Gastroesophageal sphincter (tissue), 4 donors: ENCODE measurements around the gene ANAPC4. TPM values are rescaled to one million over a fixed set of nuclear protein-coding genes. Genes with fewer than 3 reads are reported as not detected.

Experiments
- ATAC-seq: fragments of 150-250 bp; one replicate; pipeline ENCODE4 v1.9.1; 2016; ENCODE audit warnings: mild to moderate bottlenecking, moderate library complexity
- H3K27ac ChIP-seq, 4 donors: fragments of 200-600 bp; sonication (generic) in 3 of 4; 1 replicate in 3 of 4; 2 replicates in 1 of 4; pipeline ENCODE4 v1.5.1; 2016 to 2019
- H3K27me3 ChIP-seq: fragments of 200-600 bp; sonication (generic); one replicate; pipeline ENCODE4 v1.5.1; 2019
- H3K36me3 ChIP-seq, 2 donors: fragments of 200-600 bp; sonication (generic); one replicate each; pipeline ENCODE4 v1.5.1; 2019; ENCODE audit warnings: control low read depth in 1 of 2
- H3K4me1 ChIP-seq, 3 donors: fragments of 200-600 bp; sonication (generic); 1 replicate in 2 of 3; 2 replicates in 1 of 3; pipeline ENCODE4 v1.5.1; 2016 to 2019; ENCODE audit warnings: control low read depth in 2 of 3
- H3K4me3 ChIP-seq, 2 donors: fragments of 200-600 bp; sonication (generic); one replicate each; pipeline ENCODE4 v1.5.1; 2019; ENCODE audit warnings: mild to moderate bottlenecking in 1 of 2, moderate library complexity in 1 of 2
- H3K9me3 ChIP-seq, 3 donors: fragments of 200-600 bp; sonication (generic); one replicate each; pipeline ENCODE4 v1.5.1; 2017 to 2019; ENCODE audit warnings: control low read depth in 2 of 3
- EP300 ChIP-seq: sonication (generic); formaldehyde crosslinking; IDR thresholded peaks from one replicate; pipeline ENCODE4 v1.6.1; 2017; ENCODE audit warnings: antibody characterized with exemption, mild to moderate bottlenecking
- POLR2A ChIP-seq, 2 donors: fragments of 450-650 bp; IDR thresholded peaks; one replicate each; pipeline ENCODE4 v1.6.1; 2017; ENCODE audit warnings: antibody characterized with exemption in 2 of 2, mild to moderate bottlenecking in 2 of 2, moderate library complexity in 1 of 2
- POLR2AphosphoS5 ChIP-seq: sonication (generic); formaldehyde crosslinking; IDR thresholded peaks from one replicate; pipeline ENCODE4 v1.6.1; 2017; ENCODE audit warnings: antibody characterized with exemption
- WGBS, 2 donors: methylation state at CpG; one replicate each; pipeline ENCODE4 v1.1.5; 2018; ENCODE audit warnings: low coverage in 1 of 2; 5-methylcytosine and 5-hydroxymethylcytosine counted together
- total RNA-seq, 4 donors: library from RNA; depleted of rRNA; stranded (reverse); fragments of >200 nt; gene quantifications; one replicate each; pipeline ENCODE4 v1.1.0, GENCODE V29; 2016
- TF ChIP-seq, protein P1 (sequence below), 4 experiments: fragments of 200-600 bp in 2 of 4; fragments of 450-650 bp in 2 of 4; sonication (generic) in 1 of 4; IDR thresholded peaks; one replicate each; pipeline ENCODE4 v1.5.1; 2017 to 2019; ENCODE audit warnings: antibody characterized with exemption in 4 of 4, mild to moderate bottlenecking in 2 of 4, moderate library complexity in 2 of 4

ANAPC4 gene
- total RNA-seq, 4 donors from 2014 or later = 14.7 to 39.7 (median 20.5) TPM

DNA sequence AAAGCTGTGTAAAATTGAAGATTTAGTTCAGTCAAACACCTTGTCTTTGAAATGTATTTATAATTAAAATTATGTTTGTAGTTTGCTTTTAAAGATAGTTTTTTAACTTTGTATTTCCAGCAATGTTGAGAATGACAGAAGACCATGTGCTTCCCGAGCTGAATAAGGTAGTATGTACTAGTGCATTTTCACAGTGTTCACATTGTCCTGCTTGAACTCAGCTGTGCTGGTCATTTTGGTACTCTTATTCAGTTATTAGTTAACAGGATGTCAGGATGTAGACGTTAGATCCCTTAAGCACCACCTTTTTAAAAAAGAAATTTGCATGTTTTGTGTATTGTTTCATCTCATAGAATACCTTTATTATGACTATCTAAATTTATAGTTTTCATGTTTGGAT, 28.4 kb downstream of the ANAPC4 start:
- Histone ChIP-seq H3K27ac (no peak overlapping the region), H3K9me3 (no peaks in the 10 kb centered on the region), H3K4me3 (no peak overlapping the region), H3K36me3 (peaks cover 6 to 100% of the 10 kb centered on the region in 2 donors), H3K4me1 (no peaks in the 10 kb centered on the region), H3K27me3 (no peaks in the 10 kb centered on the region)
- TF ChIP-seq EP300 (no peak), POLR2A (IDR thresholded peaks at IDR 0.05) (no peak), POLR2AphosphoS5 (no peak)
- TF ChIP-seq, protein P1, sequence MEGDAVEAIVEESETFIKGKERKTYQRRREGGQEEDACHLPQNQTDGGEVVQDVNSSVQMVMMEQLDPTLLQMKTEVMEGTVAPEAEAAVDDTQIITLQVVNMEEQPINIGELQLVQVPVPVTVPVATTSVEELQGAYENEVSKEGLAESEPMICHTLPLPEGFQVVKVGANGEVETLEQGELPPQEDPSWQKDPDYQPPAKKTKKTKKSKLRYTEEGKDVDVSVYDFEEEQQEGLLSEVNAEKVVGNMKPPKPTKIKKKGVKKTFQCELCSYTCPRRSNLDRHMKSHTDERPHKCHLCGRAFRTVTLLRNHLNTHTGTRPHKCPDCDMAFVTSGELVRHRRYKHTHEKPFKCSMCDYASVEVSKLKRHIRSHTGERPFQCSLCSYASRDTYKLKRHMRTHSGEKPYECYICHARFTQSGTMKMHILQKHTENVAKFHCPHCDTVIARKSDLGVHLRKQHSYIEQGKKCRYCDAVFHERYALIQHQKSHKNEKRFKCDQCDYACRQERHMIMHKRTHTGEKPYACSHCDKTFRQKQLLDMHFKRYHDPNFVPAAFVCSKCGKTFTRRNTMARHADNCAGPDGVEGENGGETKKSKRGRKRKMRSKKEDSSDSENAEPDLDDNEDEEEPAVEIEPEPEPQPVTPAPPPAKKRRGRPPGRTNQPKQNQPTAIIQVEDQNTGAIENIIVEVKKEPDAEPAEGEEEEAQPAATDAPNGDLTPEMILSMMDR (IDR thresholded peaks at IDR 0.05) = no peak
- WGBS, 2 donors = 68 to 81% methylated on average over 2 of the region's 2 CpGs
- ATAC-seq = no peak

DNA sequence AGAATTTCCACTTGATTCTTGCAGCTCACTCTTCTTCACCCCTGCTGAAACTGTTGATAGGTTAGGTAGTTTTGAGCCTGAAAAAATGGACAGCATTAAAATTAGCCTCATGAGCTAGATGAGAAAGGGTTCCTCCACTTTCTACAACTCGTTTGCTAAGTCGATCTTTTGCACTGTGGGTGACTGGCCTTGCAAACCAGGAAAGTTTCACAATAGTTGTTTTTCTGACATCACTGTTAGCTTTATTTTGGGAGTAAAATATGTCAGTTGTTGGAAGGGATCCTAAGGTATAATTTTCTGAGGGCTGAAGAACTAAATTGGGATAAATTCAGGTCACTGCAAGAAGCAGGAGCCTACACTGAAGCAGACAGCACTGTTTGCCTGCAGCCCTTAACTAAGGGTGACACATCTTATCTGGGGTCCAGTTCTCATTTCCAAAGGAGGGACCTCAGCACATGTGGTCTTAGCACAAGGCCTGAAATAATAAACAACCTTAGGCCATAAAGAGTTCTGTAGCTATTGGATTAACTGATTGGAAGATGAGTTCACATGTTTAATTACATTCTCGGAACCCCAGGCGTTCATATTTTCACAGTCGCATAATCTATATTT, 29.1 kb downstream of the ANAPC4 start:
- ATAC-seq = peak; percentile 43
- Histone ChIP-seq H3K9me3 (no peaks in the 10 kb centered on the region), H3K27ac (no peak overlapping the region), H3K36me3 (peaks cover 6 to 100% of the 10 kb centered on the region in 2 donors), H3K4me3 (no peak overlapping the region), H3K4me1 (no peaks in the 10 kb centered on the region), H3K27me3 (no peaks in the 10 kb centered on the region)
- 90 to 97% methylated on average over 5 of the region's 5 CpGs for WGBS, 2 donors
- no peak for TF ChIP-seq POLR2AphosphoS5

DNA sequence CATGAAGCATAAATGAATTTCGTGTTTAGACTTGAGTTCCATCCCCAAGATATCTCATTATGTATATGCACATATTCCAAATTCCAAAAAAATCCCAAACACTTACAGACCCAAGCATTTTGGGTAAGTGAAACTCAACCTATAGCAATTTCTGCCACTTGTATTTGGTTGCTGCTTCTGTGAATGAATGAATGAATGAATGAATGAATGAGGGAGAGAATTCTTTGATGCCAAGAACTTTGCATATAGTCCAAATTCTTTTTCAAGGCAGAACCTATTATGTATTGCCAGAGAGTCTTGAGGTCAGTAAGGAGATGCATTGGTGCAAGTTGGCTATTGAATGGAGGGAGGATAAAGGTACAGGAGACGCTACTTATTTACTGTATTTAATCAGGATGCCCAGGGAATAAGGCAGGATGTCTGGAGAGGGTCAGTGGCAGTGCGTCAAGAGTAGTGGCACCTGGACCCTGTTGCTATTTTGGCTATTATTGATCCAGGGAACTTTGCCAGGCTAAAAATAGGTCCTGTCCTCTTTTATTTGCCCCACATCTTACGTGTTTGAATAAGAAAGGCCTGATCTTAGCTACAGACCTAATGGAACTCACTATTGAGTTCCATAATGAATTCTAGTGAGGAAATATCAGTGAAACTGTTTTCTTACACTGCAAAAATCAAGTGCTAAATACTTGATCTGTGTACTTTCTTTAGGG, 33.9 kb downstream of the ANAPC4 start:
- H3K27ac ChIP-seq = no peak overlapping the region
- ATAC-seq = no peak
- H3K4me1 ChIP-seq = no peaks in the 10 kb centered on the region
- H3K4me3 ChIP-seq = no peak overlapping the region
- WGBS, 2 donors = 62 to 87% methylated on average over 4 of the region's 4 CpGs
- H3K9me3 ChIP-seq = no peaks in the 10 kb centered on the region
- H3K36me3 ChIP-seq = peaks cover 6 to 100% of the 10 kb centered on the region in 2 donors
- TF ChIP-seq POLR2A (IDR thresholded peaks at IDR 0.05) = no peak
- TF ChIP-seq, protein P1 (IDR thresholded peaks at IDR 0.05) = no peak
- TF ChIP-seq EP300 = no peak
- TF ChIP-seq POLR2AphosphoS5 = no peak
- H3K27me3 ChIP-seq = no peaks in the 10 kb centered on the region

DNA sequence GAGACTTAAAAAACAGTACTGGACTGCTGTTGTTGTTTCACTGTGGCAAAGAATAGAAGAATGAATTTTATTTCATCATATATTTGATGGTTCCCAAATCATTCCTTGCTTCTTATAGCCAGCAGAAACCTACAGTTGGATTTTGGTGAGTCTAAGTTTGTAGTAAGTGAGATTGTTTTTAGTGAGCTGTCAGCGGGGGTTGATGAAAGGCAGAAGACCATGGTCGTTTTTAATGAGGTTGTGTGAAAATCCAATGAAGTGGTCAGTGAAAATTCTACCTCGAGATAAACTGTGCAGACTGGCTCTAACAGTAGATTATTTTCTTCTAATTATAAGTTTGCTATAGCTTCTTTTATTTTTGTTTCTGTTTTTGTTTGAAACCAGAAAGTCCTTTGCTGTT, 36.2 kb downstream of the ANAPC4 start:
- TF ChIP-seq POLR2A (IDR thresholded peaks at IDR 0.05) (no peak), POLR2AphosphoS5 (no peak), EP300 (no peak)
- TF ChIP-seq, protein P1 (IDR thresholded peaks at IDR 0.05) = no peak
- Histone ChIP-seq H3K9me3 (no peaks in the 10 kb centered on the region), H3K27ac (no peak overlapping the region), H3K4me3 (no peak overlapping the region), H3K4me1 (no peaks in the 10 kb centered on the region), H3K36me3 (peaks cover 1 to 100% of the 10 kb centered on the region in 2 donors), H3K27me3 (no peaks in the 10 kb centered on the region)
- ATAC-seq = no peak
- 43 to 46% methylated on average over 3 of the region's 3 CpGs for WGBS, 2 donors

DNA sequence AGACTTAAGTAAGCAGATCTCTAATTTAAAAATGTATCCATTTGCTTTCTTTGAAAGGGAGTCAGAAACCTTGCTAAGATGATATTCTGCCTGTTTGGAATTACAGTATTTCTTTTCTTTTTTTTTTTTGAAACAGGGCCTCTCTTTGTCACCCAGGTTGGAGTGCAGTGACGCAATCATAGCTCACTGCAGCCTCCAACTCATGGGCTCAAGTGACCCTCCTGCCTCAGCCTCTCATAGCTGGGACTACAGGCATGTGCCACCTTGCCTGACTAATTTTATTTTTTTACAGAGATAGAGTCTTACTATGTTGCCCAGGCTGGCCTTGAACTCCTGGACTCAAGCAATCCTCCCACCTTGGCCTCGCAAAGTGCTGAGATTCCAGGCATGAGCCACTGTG, 40.0 kb downstream of the ANAPC4 start:
- Histone ChIP-seq H3K4me1 (no peaks in the 10 kb centered on the region), H3K9me3 (no peaks in the 10 kb centered on the region), H3K36me3 (peaks cover 4 to 82% of the 10 kb centered on the region in 2 donors), H3K4me3 (no peak overlapping the region), H3K27ac (no peak overlapping the region), H3K27me3 (no peaks in the 10 kb centered on the region)
- TF ChIP-seq POLR2AphosphoS5 (no peak), POLR2A (IDR thresholded peaks at IDR 0.05) (no peak), EP300 (no peak)
- TF ChIP-seq, protein P1 (IDR thresholded peaks at IDR 0.05) = no peak
- 80 to 100% methylated on average over 1 to 2 of the region's 2 CpGs for WGBS, 2 donors
- no peak for ATAC-seq
